Esophagus squamous epithelium (tissue), 5 donors: ENCODE data around the gene SHISA2. TPM values are rescaled to one million over a fixed set of nuclear protein-coding genes. Genes with fewer than 3 reads are reported as not detected.
A peak's percentile ranks its signal among the peaks of the same experiment; 100 is the strongest.

Source experiments
- DNase-seq: peaks from one replicate; lab custom pipeline; 2025; lab: John Stamatoyannopoulos, UW
- H3K27ac ChIP-seq, 4 donors: fragments of 200-600 bp; sonication (generic); one replicate each; pipeline ENCODE4 v1.5.1; 2016 to 2019; ENCODE audit warnings: mild to moderate bottlenecking in 1 of 4
- H3K27me3 ChIP-seq, 4 donors: fragments of 200-600 bp; sonication (generic); 1 replicate in 3 of 4; 2 replicates in 1 of 4; pipeline versions ENCODE4 v1.5.1 to v1.6.0; 2017 to 2021; ENCODE audit warnings: antibody characterized with exemption in 1 of 4
- H3K36me3 ChIP-seq, 3 donors: fragments of 200-600 bp; sonication (generic); one replicate each; pipeline ENCODE4 v1.5.1; 2016 to 2019
- H3K4me1 ChIP-seq, 3 donors: fragments of 200-600 bp; sonication (generic); one replicate each; pipeline ENCODE4 v1.5.1; 2017 to 2019
- H3K4me3 ChIP-seq, 4 donors: fragments of 200-600 bp; sonication (generic); 1 replicate in 3 of 4; 2 replicates in 1 of 4; pipeline ENCODE4 v1.5.1; 2016 to 2019; ENCODE audit warnings: mild to moderate bottlenecking in 2 of 4, moderate library complexity in 1 of 4
- H3K9me3 ChIP-seq, 3 donors: fragments of 200-600 bp; sonication (generic); one replicate each; pipeline ENCODE4 v1.5.1; 2016 to 2019
- CTCF ChIP-seq, 6 experiments: fragments of 450-650 bp in 4 of 6; fragments of 200-600 bp in 2 of 6; sonication (generic) in 2 of 6; IDR thresholded peaks; one replicate each; pipeline ENCODE4 v1.5.1; 2016 to 2019; ENCODE audit warnings: antibody characterized with exemption in 6 of 6, mild to moderate bottlenecking in 4 of 6, moderate library complexity in 4 of 6
- POLR2A ChIP-seq, 4 donors: fragments of 450-650 bp; IDR thresholded peaks; one replicate each; pipeline ENCODE4 v1.6.1; 2017; ENCODE audit warnings: antibody characterized with exemption in 4 of 4, mild to moderate bottlenecking in 4 of 4, moderate library complexity in 3 of 4
- WGBS, 2 donors: methylation state at CpG; one replicate each; pipeline ENCODE4 v1.1.5; 2018; 5-methylcytosine and 5-hydroxymethylcytosine counted together
- intact Hi-C: fragments of 100-400 bp; cut with DNase I; formaldehyde crosslinking; loops from one replicate; pipeline ENCODE4 v1.15.0; 2022
- total RNA-seq, 4 donors: library from RNA; depleted of rRNA; stranded (reverse); fragments of >200 nt; gene quantifications; one replicate each; pipeline ENCODE4 v1.1.0, GENCODE V29; 2016
- donor health status: DM: yes; HTN: yes; CAD: no.

The SHISA2 gene
- total RNA-seq, 4 donors from 2014 or later = 0.23 to 0.38 TPM; not detected in 2

- Histone ChIP-seq H3K27me3 (peaks cover 0 to 20% (median 0%) of the 10 kb centered on the region in 4 donors), H3K4me3 (no peak overlapping the region), H3K4me1 (peaks cover 12 to 72% (median 22%) of the 10 kb centered on the region in 3 donors), H3K27ac (peak overlapping the region in 2 of 4 donors; percentile 45 to 68), H3K9me3 (no peaks in the 10 kb centered on the region), H3K36me3 (no peaks in the 10 kb centered on the region)
- intact Hi-C loops = no loop called here
- TF ChIP-seq CTCF (IDR thresholded peaks at IDR 0.05) = no peak
- TF ChIP-seq POLR2A (IDR thresholded peaks at IDR 0.05) = no peak
- DNase-seq = no peak
- 50 to 54% methylated on average over 7 to 9 of the region's 9 CpGs for WGBS, 2 donors
Measured at GRCh38 chr13:26017196-26017921, 34.5 kb downstream of the SHISA2 start.

GRCh38 chr13:26016189-26016588 lies 35.6 kb downstream of the SHISA2 start:
- Histone ChIP-seq H3K27me3 (peaks cover 0 to 27% (median 0%) of the 10 kb centered on the region in 4 donors), H3K36me3 (no peaks in the 10 kb centered on the region), H3K4me1 (peaks cover 6 to 66% (median 17%) of the 10 kb centered on the region in 3 donors), H3K4me3 (no peak overlapping the region), H3K9me3 (no peaks in the 10 kb centered on the region), H3K27ac (no peak overlapping the region)
- intact Hi-C loops = no loop called here
- 71 to 78% methylated on average over 5 of the region's 6 CpGs for WGBS, 2 donors
- DNase-seq = no peak
- TF ChIP-seq CTCF (IDR thresholded peaks at IDR 0.05) (no peak), POLR2A (IDR thresholded peaks at IDR 0.05) (no peak)

- TF ChIP-seq CTCF (IDR thresholded peaks at IDR 0.05) = no peak
- TF ChIP-seq POLR2A (IDR thresholded peaks at IDR 0.05) = no peak
- Histone ChIP-seq H3K27ac (no peak overlapping the region), H3K27me3 (peaks cover 0 to 31% (median 0%) of the 10 kb centered on the region in 4 donors), H3K36me3 (no peaks in the 10 kb centered on the region), H3K4me3 (no peak overlapping the region), H3K9me3 (no peaks in the 10 kb centered on the region), H3K4me1 (peaks cover 6 to 59% (median 17%) of the 10 kb centered on the region in 3 donors)
- intact Hi-C loops = no loop called here
- no peak for DNase-seq
- 69 to 71% methylated on average over 10 of the region's 10 CpGs for WGBS, 2 donors
Measured at GRCh38 chr13:26015271-26016125, 36.3 kb downstream of the SHISA2 start.

GRCh38 chr13:26012995-26013394 lies 38.8 kb downstream of the SHISA2 start:
- peaks cover 0 to 35% (median 12%) of the 10 kb centered on the region in 3 donors for H3K4me1 ChIP-seq
- 40 to 66% methylated on average over 1 to 4 of the region's 9 CpGs for WGBS, 2 donors
- H3K36me3 ChIP-seq = no peaks in the 10 kb centered on the region
- no peak overlapping the region for H3K4me3 ChIP-seq
- peaks cover 0 to 31% (median 0%) of the 10 kb centered on the region in 4 donors for H3K27me3 ChIP-seq
- no peak for TF ChIP-seq POLR2A (IDR thresholded peaks at IDR 0.05)
- TF ChIP-seq CTCF (IDR thresholded peaks at IDR 0.05) = no peak
- DNase-seq = no peak
- intact Hi-C loops = no loop called here
- H3K9me3 ChIP-seq = no peaks in the 10 kb centered on the region
- no peak overlapping the region for H3K27ac ChIP-seq
